Hematopoietic multipotent progenitor cell treated with erythropoietin and hydrocortisone succinate and interleukin-3 and kit ligand, for 8 days (in vitro differentiated cells): ENCODE results near the gene GNAZ.

Source experiments
- DNase-seq: peaks from one replicate; pipeline ENCODE4 v3.0.0-alpha.2; 2015

The GNAZ gene

DNA sequence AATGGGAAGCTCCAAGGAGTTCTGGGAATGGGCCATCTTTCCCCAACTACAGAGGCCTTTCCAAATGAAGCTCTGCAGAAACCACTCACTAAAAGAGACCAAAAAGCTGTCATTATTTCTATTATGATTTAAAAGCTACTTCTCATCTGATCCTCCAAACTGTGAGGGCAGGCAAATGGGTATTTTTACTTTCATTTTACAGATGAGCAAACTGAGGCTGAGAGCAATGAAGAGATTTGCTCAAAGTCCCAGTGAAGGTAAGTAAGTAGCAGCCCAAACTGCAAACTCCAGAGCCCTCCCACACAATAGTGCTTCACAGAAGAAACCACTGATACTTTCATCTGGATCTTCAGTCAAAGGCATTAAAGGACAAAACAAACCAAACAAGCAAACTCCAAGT is 70.1 kb downstream of the GNAZ start:
- no peak for DNase-seq

GRCh38 chr22:23142546-23143105 is 72.3 kb downstream of the GNAZ start:
- DNase-seq, result no peak

DNA sequence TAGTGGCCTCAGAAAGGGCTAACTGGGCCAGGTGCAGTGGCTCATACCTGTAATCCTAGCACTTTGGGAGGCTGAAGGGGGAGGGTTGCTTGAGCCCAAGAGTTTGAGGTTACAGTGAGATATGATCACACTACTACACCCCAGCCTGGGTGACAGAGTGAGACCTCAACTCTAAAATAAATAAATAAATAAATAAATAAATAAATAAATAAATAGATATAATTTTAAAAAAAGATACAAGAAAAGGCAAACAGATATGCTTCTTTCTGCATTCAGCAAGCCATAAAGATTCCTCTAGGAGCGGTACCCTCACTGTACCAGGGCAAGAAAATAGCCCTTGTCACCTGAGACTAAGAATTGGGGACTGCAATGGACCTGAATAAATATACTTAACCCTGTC is 72.8 kb downstream of the GNAZ start:
- no peak for DNase-seq

GRCh38 chr22:23144432-23144831 is 74.1 kb downstream of the GNAZ start:
- no peak for DNase-seq

DNA sequence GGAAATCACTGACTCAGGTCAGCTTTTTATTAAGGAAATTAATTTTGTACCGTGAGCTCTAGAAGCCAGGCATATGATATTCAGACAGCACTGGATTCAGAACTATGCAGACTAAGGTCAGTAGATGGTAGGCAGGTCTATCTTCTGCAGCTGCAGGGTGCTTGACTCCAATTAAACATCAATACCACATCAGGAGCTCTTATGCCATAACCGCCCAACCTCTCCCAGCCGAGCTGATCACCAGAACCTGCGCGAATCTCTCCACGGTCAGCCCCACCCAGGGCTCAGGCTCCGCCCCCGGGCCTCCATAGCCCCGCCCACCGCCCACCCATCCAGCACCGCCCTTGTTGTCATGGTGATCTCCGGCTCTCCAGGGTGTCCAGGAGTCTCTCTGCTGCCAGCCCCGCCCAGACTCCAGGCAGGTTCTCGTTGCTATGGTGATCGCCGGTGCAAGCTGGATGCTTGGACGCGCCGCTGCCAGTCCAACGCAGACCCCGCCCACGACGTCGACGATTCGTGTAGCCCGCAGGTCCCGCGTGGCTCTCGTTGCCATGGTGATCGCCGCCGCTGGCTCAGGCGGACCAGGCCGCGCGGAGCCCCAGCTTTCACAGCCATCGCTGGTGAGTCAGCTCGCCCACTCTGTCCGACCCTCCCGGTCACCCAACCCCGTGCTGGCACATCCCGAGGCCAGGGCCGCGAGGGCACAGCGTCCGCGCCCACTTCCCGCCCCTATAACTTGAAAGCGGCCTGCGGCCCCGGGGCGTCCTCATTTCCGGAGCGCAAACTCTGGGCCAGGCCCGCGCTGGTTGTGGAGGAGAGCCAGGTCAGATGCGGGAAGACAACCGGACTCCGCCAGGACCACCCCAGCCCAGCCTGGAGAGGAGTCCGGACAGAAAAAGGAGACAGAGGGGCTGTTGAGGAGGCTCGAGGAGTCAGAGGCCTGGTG is 74.9 kb downstream of the GNAZ start, which contains the start of gene RAB36:
Gene RAB36 (plus strand): TSS at position 546 of the 946 bp plus-strand sequence. CDS start 1,140 bp downstream, outside the sequence.
- DNase-seq, result peak; percentile 92

DNA sequence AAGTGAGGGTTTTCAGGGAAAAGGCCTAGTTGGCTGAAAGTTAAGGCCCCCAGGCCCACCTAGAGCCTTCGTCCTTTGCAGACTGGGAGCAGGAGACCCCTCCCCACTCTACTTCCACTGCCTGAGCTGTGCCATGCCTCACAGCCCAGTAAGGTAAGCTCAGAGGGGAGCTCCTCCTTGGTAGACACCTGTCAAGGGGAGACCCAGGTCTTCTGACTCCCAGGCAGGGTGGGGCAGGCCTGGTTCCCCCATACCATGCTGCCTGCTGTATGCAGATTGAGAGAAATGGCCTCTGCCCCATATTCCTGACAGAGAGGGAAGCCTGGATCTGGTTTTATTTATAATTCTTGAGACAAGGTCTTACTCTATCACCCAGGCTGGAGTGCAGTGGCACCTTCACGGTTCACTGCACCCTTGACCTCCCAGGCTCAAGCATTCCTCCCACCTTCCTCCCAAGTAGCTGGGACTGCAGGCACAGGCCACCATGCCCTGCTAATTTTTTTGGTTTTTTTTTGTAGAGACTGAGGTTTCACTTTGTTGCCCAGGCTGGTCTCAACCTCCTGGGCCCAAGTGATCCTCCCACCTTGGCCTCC is 75.7 kb downstream of the GNAZ start:
- DNase-seq, result no peak

DNA sequence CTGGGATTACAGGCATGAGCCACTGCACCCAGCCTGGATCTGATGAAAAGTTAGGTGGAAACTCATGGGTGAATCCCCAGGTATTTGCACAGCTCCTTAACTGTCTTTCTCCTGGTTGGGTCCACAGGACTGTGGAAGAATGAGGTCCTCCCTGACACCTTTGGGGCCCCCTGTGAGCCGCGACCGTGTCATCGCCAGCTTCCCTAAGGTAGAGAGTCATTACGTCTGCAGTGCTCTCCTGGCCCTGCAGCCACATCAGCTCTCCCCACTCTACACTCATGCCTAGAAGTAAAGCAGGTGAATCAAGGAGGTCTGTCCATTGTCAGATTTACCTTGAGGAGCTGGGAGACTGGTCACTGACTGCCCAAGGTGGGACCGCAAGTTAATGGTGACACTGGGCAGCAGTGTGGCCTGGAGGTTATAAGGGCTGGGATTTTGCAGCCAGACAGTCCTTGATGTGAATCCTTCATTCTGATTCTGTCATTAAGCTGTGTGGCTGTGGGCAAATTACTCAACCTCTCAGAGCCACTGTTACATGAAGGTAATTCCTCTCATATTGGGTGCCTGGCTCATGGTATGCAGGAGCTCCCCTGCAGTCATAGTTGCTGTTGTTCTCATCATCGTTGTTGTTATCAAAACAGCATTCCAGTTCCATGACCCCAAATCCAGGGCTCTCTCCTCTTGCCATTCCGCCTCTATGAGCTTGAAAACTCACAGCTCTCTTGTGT is 76.3 kb downstream of the GNAZ start:
- DNase-seq, result no peak

- peak; percentile 17 for DNase-seq
These were observed 77.5 kb downstream of the GNAZ start for GRCh38 chr22:23147617-23148387.

GRCh38 chr22:23149743-23150238 is 79.5 kb downstream of the GNAZ start:
- no peak for DNase-seq

DNA sequence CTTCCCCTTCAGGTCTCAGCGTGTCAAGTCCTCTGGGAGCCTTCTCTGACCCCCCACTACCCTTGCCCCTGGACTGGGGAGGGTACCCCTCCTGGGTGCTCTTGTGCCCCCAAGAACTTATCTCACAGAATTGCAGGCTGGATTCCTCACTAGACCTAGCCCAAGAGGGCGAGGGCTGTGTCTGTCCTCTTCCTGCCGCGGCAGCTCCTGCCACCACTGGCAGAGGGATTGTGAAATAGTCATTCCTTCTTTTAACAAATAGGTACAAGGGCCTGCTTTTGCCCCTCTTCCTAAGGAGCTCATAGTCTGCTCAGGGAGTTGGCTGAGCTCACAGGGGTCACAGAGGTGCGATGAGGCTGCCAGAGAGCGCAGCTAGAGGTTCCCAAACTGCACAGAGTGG is 80.4 kb downstream of the GNAZ start:
- DNase-seq, result no peak

DNA sequence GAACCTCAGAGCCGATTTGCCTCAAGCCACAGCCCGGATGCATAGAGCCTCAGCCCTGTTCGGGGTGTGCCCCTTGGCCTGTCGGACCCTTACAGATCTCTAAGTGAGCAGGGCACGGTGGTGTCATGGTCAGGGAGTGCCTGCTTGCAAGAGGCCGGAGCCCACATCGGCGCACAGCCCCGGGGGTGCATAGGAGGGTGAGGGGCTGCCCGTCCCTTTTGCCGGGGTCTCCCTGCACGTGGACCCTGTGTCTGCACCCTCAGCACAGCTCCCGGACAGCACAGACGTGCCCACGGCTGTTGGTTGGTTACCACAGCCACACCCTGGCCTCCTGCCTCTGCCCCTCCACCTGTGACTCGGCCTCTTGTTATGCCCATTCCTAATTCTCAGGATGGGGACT is 81.5 kb downstream of the GNAZ start:
- DNase-seq, result no peak

DNA sequence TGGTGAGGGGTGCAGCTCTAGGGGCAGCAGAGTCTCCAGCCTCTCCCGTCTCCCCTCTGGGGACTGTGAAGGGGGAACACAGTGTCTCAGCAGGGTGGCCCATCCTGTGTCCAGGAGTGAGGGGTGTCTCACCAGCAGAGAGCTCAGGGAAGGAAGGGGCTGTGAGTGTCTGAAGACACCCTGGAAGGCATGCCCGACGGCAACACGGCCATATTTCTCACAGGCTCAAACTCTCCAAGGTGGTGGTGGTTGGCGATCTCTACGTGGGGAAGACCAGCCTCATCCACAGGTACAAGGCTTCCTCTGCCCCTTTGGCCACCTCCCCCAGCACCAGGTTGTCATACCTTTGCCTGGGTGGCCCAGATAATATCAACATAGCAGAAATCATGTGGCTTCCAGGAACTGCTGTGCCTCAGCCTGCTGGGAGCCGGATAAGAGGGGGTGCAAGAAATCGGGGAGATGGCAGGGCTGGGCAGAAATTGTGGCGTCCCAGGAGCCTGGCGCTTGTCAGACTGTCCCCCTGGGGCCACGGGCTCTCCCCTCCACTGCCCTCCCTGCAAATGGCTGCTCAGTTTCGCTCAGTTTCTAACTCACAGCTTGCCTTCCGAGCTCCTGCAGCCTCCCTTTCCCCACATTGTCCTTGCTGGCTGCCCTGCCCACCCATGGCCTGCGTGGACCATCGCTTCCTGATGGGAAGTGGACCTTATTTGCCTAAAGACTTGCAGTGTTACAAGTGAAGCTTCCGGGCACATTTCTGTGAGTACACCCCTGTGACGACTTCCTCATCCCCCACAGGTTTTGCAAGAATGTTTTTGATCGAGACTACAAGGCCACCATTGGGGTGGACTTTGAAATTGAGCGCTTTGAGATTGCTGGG is 82.2 kb downstream of the GNAZ start:
- DNase-seq, result no peak

GRCh38 chr22:23153994-23154393 is 83.7 kb downstream of the GNAZ start:
- no peak for DNase-seq

DNA sequence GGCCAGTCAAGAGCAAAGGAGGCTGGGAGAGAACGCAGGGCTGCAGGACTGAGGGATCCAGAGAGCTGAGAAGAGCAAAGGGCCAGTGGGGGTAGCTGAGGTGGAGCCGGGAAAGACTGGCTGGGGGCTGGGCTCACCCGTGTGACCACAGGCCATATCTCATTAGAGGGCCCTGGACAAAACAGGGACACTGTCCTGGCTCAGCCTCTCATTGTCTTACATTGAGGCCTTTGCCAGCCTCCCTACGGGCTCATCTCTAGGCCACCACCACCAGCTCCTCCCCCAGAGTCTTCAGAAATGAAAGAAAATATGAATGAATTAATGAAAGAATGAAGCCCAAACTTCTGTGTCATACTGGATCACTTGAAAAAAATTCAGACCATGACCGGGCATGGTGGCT is 84.1 kb downstream of the GNAZ start:
- no peak for DNase-seq

DNA sequence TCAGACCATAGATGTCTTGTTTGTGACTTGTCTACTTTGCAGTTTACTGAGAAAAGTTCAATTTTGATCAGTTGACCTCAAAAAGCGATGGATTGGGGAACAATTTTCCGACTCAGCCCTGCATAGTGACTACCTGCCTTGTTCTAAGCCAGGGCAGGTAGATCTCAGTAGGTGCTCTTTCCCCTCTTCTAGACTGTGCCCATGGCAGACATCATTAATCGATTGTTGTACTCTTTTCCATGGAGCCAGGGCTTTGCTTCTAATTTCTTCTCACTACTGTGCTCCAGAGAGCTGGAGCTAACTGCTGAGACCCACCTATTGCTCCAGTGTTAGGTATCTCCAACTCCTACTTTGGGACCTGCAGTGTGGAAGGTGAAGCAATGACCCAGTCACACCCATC is 84.8 kb downstream of the GNAZ start:
- DNase-seq, result no peak

DNA sequence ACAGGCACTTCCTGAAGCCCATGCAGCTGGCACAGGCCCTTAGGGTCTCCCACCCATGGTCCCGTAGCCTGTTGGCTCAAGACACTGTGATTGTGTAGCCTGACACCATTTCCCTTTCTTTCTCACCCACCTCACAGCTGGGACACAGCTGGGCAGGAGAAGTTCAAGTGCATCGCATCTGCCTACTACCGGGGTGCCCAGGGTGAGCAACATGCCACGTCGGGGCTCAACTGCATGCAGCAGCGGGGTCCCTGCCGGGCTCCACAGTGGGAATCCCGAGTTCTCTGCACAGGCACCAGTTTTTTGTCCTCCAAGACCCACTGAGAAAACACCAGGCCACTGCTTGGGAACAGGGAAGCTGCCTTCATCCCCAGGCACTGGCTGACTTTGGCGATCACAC is 85.5 kb downstream of the GNAZ start:
- no peak for DNase-seq

GRCh38 chr22:23156286-23156685 is 86.0 kb downstream of the GNAZ start:
- DNase-seq, result no peak

DNA sequence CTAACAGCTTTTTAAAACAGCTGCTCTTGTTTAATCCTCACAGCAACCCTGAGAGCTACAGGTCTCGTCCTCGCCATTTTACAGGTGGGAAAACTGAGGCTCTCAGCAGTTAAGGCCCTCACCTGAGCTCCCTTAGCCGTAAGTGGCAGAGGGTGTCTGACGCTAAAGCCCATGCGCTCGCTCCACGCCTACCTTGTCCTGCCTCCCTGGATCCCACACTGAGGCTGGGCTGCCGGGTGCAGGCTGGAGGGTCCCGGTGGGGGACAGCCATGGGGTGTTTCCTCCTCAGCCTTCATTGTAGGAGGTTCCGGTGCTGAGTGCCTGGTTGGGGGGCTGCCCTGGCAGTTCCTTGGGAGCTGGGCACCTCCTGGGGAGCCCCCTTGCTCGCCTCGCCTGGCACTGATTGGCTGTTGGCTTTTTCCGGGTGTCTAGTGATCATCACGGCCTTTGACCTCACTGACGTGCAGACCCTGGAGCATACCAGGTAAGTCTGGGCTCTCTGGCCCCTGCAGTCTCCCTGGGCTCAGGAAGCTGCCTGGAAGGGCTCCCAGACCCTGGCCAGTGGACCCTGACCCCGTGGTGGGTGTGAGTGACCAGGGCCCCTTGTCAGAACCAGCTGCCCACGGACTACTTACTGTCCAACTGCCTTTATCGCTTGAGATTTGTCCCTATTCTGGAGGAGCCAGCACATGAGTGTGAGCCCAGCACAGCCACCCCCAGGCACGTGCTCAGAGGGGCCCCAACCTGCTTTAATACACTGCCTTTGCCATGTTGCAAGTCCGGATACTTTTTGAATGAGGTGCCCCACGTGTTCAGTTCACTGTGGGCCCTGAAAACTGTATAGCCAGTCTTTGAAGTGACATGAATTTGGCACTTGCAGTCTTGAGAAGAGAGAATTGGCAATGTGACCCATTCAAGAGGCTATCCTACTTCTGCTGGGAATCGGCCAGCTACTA is 87.5 kb downstream of the GNAZ start:
- no peak for DNase-seq

DNA sequence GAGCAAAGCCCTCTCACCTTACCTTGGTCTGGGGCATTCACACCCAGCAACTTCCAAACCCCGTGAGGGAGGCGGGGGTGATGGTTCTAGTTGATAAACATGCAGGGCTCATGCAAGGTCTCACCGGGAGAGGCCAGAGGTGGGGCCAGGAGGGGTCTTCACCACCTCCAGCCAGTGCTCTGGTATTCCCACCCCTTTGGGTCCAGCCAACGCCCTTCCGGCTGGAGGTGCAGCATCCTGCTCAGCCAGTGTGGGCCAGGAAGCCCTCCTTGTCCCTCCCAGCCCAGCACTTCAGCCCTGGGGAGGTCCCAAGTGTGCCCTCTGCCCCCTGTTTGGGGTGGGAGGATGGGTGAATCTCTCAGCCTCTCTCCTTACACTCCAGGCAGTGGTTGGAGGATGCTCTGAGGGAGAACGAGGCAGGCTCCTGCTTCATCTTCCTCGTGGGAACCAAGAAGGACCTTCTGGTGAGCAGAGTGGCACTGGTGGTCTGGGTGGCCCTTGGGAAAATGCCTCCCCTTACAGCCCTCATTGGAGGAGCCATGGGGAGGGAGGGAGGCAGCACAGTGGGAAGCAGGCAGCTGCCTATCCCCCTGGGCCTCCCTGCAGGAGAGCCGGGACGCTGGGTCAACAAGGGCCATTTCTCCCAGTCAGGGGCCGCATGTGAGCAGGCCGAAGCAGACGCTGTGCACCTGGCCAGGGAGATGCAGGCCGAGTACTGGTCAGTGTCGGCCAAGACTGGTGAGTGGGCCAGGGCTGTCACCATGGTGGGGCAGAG is 88.4 kb downstream of the GNAZ start:
- DNase-seq, result no peak
